GM21528 (cell line): ENCODE measurements around the gene MMD.

ENCODE experiments used
- ATAC-seq: cut with Tn5 transposase; IDR thresholded peaks from one replicate; pipeline ENCODE4 v1.9.1; 2021; ENCODE audit warnings: mild to moderate bottlenecking, moderate library complexity; ENCODE audit not compliant: unreplicated experiment, low FRiP score

Gene MMD

GRCh38 chr17:55356434-55357328 lies 65.0 kb downstream of the MMD start:
- peak; percentile 98 for ATAC-seq

GRCh38 chr17:55354941-55355340 lies 66.7 kb downstream of the MMD start:
- ATAC-seq: no peak

- ATAC-seq: no peak
Measured at GRCh38 chr17:55354010-55354409, 67.6 kb downstream of the MMD start.

GRCh38 chr17:55351226-55351625 lies 70.4 kb downstream of the MMD start:
- no peak for ATAC-seq

- ATAC-seq: no peak
Measured at GRCh38 chr17:55350825-55351205, 70.8 kb downstream of the MMD start.

GRCh38 chr17:55348749-55349354 lies 72.8 kb downstream of the MMD start:
- peak; percentile 55 for ATAC-seq

GRCh38 chr17:55347341-55347740 lies 74.3 kb downstream of the MMD start:
- no peak for ATAC-seq

GRCh38 chr17:55346658-55347057 lies 75.0 kb downstream of the MMD start:
- ATAC-seq: no peak

GRCh38 chr17:55345132-55345531 lies 76.5 kb downstream of the MMD start:
- no peak for ATAC-seq

GRCh38 chr17:55344514-55344997 lies 77.1 kb downstream of the MMD start:
- no peak for ATAC-seq

- ATAC-seq: no peak
Measured at GRCh38 chr17:55343900-55344513, 77.6 kb downstream of the MMD start.

- no peak for ATAC-seq
Measured at GRCh38 chr17:55342800-55343585, 78.6 kb downstream of the MMD start.
